GM23248 (cell line): ENCODE measurements around the gene RAB40B. TPM values are rescaled to one million over a fixed set of nuclear protein-coding genes. Genes with fewer than 3 reads are reported as not detected.
A peak's percentile ranks its signal among the peaks of the same experiment; 100 is the strongest.

Experiments used
- DNase-seq: peaks from one replicate; pipeline ENCODE4 v3.0.0-alpha.2; 2015
- H2AFZ ChIP-seq: fragments of 200-600 bp; sonication (generic); 2 replicates; pipeline ENCODE4 v1.6.1; 2016; ENCODE audit warnings: antibody characterized with exemption
- H3F3A ChIP-seq: fragments of 200-600 bp; sonication (generic); 2 replicates; pipeline ENCODE4 v1.6.1; 2016; ENCODE audit warnings: mild to moderate bottlenecking, antibody characterized with exemption, mixed run types; ENCODE audit not compliant: insufficient read depth
- H3K27ac ChIP-seq: fragments of 200-600 bp; sonication (generic); 2 replicates; pipeline ENCODE4 v1.5.1; 2016; ENCODE audit warnings: mild to moderate bottlenecking
- H3K27me3 ChIP-seq: fragments of 200-600 bp; sonication (generic); replicated peaks from 2 replicates; pipeline ENCODE4 v1.6.1; 2016; ENCODE audit warnings: mild to moderate bottlenecking; ENCODE audit not compliant: insufficient read depth
- H3K36me3 ChIP-seq: fragments of 200-600 bp; sonication (generic); 2 replicates; pipeline ENCODE4 v1.6.1; 2016; ENCODE audit warnings: low read depth, mild to moderate bottlenecking
- H3K4me1 ChIP-seq: fragments of 200-600 bp; sonication (generic); 2 replicates; pipeline ENCODE4 v1.6.1; 2016; ENCODE audit warnings: mild to moderate bottlenecking; ENCODE audit not compliant: insufficient read depth
- H3K4me2 ChIP-seq: fragments of 200-600 bp; sonication (generic); one replicate; pipeline ENCODE4 v1.6.1; 2016; ENCODE audit warnings: mild to moderate bottlenecking; ENCODE audit not compliant: unreplicated experiment
- H3K4me3 ChIP-seq: fragments of 200-600 bp; sonication (generic); 2 replicates; pipeline ENCODE4 v1.5.1; 2016; ENCODE audit warnings: mild to moderate bottlenecking
- H3K79me2 ChIP-seq: fragments of 200-600 bp; sonication (generic); 2 replicates; pipeline ENCODE4 v1.6.1; 2016; ENCODE audit warnings: mild to moderate bottlenecking; ENCODE audit not compliant: insufficient read depth
- H3K9ac ChIP-seq: fragments of 200-600 bp; sonication (generic); 2 replicates; pipeline ENCODE4 v1.6.1; 2016; ENCODE audit warnings: mild to moderate bottlenecking
- H3K9me2 ChIP-seq: fragments of 200-600 bp; sonication (generic); 2 replicates; pipeline ENCODE4 v1.6.1; 2016; ENCODE audit warnings: mixed run types, mild to moderate bottlenecking, moderate library complexity; ENCODE audit not compliant: insufficient read depth
- H3K9me3 ChIP-seq: fragments of 200-600 bp; sonication (generic); one replicate; pipeline ENCODE4 v1.6.1; 2017; ENCODE audit warnings: low read depth
- H4K20me1 ChIP-seq: fragments of 200-600 bp; sonication (generic); 2 replicates; pipeline ENCODE4 v1.6.0; 2016; ENCODE audit not compliant: insufficient read depth
- EZH2 ChIP-seq: fragments of 200-600 bp; sonication (generic); IDR thresholded peaks from 2 replicates; pipeline ENCODE4 v1.6.1; 2018; ENCODE audit warnings: antibody characterized with exemption, mild to moderate bottlenecking; ENCODE audit not compliant: insufficient read depth, poor library complexity, severe bottlenecking
- EZH2phosphoT487 ChIP-seq: fragments of 200-600 bp; sonication (generic); IDR thresholded peaks from 2 replicates; pipeline ENCODE4 v1.6.1; 2018; ENCODE audit warnings: antibody characterized with exemption, moderate library complexity, mild to moderate bottlenecking, low read depth; ENCODE audit not compliant: insufficient read depth
- WGBS, 2 experiments: methylation state at CpG; one replicate each; pipeline ENCODE4 v1.1.6; 2015 to 2017; ENCODE audit warnings: low lambda C conversion rate in 2 of 2, low coverage in 1 of 2; ENCODE audit errors: missing lambda C conversion rate in 2 of 2; 5-methylcytosine and 5-hydroxymethylcytosine counted together
- in situ Hi-C: fragments of 300-500 bp; cut with MboI; formaldehyde crosslinking; loops from 2 replicates; pipeline ENCODE4 v1.15.0; 2020
- polyA plus RNA-seq: library from polyadenylated mRNA; unstranded; fragments of >200 nt; fragmentation: Nextera tagmentation; extraction: Ambion mirVana; gene quantifications from 2 replicates; pipeline ENCODE4 v1.2.1, GENCODE V29; 2016
- total RNA-seq: library from RNA; depleted of rRNA; stranded (reverse); fragments of >200 nt; shearing (Covaris generic); gene quantifications from 2 replicates; pipeline ENCODE4 v1.2.3, GENCODE V29; 2014

RAB40B gene
- total and polyA plus RNA-seq, 2 experiments from 2014 or later, result 23.7 to 23.8 TPM

DNA sequence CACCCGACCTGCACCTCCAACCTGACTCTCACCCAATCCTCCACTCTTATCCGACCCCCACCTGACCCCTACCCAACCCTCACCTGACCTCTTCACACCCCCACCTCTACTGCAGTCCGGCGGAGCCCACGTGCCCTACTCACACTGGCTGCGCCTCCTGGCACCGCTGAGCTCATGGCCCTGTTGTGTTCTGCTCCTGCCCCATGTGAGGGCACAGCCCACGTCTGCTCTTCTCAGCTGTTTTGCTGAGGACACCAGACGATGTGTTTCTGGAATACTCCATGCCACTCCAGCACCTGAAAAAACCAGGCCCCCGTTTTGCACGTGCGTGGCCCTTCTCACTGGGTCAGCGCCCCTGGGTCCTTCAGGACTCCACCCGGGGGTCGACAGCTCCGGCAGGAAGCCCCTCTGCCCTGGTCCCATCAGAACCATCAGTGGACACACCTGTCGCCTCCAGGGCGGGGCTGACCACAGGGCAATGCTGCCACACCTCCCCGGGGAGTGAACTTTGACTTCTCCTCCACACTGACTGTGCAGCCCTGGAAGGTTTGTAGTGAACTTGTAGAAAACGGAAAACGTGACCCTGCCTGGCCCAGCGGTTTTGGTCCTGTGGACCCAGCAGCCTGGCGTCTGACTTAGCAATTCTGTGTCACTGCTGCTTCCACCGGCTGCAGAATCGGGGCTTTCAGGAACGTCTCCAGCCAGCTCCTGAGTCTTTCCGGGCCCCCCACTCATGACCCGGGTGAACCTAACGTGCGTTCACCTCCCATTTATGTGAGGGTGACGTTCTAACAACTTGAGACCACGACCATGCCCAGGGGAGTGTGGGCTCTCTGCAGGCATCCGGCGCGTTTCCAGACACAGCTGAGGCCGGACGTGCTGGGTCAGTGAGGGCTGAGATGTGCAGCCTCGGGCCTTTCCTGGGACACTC lies 5.7 kb upstream of the RAB40B start:
- Histone ChIP-seq H3K4me3 (no peak overlapping the region), H3K9ac (no peak overlapping the region), H3K27ac (no peak overlapping the region), H3K9me3 (no peaks in the 10 kb centered on the region), H2AFZ (no peak overlapping the region), H3K4me2 (no peak overlapping the region), H3F3A (0 out of 2 replicates have a peak, but pooled peaks cover 6% of the 10 kb centered on the region), H3K4me1 (no peaks in the 10 kb centered on the region), H3K79me2 (no peaks in the 10 kb centered on the region), H3K9me2 (no peaks in the 10 kb centered on the region), H3K36me3 (no peaks in the 10 kb centered on the region), H3K27me3 (no peaks in the 10 kb centered on the region), H4K20me1 (no peaks in the 10 kb centered on the region)
- in situ Hi-C loops, result no loop called here
- DNase-seq, result no peak
- TF ChIP-seq EZH2phosphoT487 (no peak), EZH2 (no peak)
- 71% methylated on average over 37 to 38 of the region's 38 CpGs for WGBS, 2 experiments

DNA sequence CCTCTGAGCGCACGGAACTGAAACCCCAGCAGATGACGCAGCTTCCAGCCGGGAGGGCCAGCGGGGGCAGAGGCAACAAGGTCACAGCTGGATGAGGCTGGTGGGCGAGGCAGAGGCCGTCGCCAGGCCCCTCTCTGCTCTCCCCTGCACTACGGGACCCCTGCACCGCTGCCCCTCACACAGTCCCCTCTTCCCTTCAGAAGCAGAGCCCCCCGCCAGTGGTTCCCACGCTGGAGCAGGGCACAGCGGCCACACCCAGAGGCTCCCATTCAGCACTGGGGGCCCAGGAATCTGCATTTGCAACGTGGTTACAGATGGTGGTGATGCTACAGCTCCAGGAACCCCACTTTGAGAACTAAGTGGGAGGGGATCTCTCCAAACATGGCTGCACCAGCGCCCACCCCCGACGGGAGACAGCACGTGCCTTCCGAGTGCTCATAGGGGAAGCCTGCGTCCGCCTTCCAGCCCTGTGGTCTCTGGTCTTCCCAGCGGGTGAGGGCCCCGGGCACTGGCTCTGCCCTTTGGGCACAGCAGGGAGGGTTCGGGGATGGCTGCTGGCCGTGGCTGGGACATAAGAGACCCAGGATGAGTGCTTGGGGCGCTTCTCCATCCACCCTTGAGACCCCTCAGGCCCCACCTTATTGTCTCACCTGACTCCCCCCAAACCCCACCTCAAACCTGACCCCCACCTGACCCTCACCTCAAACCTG lies 4.7 kb upstream of the RAB40B start:
- H3K9ac ChIP-seq, result no peak overlapping the region
- H3K4me2 ChIP-seq, result no peak overlapping the region
- no peaks in the 10 kb centered on the region for H3K36me3 ChIP-seq
- DNase-seq, result no peak
- no peaks in the 10 kb centered on the region for H3K9me2 ChIP-seq
- TF ChIP-seq EZH2, result no peak
- no peak for TF ChIP-seq EZH2phosphoT487
- H3K27me3 ChIP-seq, result no peaks in the 10 kb centered on the region
- H3K9me3 ChIP-seq, result no peaks in the 10 kb centered on the region
- H2AFZ ChIP-seq, result no peak overlapping the region
- no peak overlapping the region for H3K4me3 ChIP-seq
- H4K20me1 ChIP-seq, result no peaks in the 10 kb centered on the region
- H3F3A ChIP-seq, result 0 out of 2 replicates have a peak, but pooled peaks cover 6% of the 10 kb centered on the region
- in situ Hi-C loops, result no loop called here
- no peaks in the 10 kb centered on the region for H3K4me1 ChIP-seq
- H3K79me2 ChIP-seq, result no peaks in the 10 kb centered on the region
- WGBS, 2 experiments, result 71 to 74% methylated on average over 18 to 26 of the region's 26 CpGs
- no peak overlapping the region for H3K27ac ChIP-seq

DNA sequence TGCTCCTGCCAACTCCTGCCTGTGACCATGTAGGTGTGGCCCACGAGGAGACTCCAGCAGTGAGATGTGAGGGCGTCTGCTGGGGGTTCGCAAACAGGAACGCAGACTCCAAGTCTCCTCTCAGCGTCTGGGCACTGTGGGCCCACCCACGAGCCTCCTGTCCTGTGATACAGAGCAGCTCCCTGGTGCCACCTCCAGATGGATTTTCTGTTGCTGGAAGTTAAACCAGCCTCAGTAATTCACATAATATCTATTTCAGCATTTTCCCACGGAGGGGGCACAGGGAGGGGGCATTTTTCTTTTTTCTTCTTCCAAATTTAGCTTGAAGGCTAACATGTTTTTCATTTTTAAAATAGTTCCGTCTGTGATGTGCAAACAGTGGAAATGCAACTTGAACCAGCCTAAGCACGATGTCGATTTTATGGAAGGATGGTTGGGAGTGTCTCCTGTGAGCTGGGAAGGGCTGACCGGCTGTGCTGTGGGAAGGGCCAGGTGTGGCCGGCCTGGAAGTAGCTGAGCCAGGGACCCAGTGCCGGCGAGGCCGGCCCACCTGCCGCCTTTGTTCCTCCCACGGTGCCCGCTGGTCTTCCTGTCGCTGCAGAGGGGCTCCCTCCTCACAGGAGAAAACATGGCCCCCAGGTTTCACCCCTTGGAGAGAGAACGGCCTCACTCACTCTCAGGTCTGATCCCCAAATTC lies 3.9 kb upstream of the RAB40B start:
- H3K9ac ChIP-seq, result no peak overlapping the region

DNA sequence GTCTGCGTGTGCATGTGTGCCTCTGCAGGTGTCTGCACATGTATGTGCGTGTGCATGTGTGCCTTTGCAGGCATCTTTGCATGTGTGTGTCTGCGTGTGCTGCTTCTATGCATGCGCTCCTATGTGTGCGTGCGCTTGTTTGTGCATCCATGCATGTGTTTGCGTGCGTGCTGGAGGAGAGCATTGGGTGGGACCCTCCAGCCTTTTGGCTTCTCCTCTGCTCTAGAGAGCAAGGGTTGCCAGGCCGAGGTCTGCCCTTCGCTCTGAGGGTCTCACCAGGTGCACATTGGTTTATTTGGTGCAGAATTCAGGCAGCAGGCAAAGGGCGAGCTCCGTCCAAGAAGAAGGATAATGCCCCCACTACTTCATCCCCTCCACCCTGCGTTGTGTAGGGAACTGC lies 1.1 kb upstream of the RAB40B start:
- DNase-seq, result no peak
- no peak overlapping the region for H3K27ac ChIP-seq
- TF ChIP-seq EZH2phosphoT487, result no peak
- no peak for TF ChIP-seq EZH2
- no peaks in the 10 kb centered on the region for H3K27me3 ChIP-seq
- no peaks in the 10 kb centered on the region for H4K20me1 ChIP-seq
- peaks cover 10% of the 10 kb centered on the region; the same call in 1 of the 2 replicates for H3K79me2 ChIP-seq
- peak overlapping the region; percentile 79; the same call in 1 of the 2 replicates for H3K4me3 ChIP-seq
- WGBS, 2 experiments, result 36 to 40% methylated on average over 13 of the region's 13 CpGs
- H3K4me1 ChIP-seq, result no peaks in the 10 kb centered on the region
- no peaks in the 10 kb centered on the region for H3F3A ChIP-seq
- no peaks in the 10 kb centered on the region for H3K9me3 ChIP-seq
- no peaks in the 10 kb centered on the region for H3K36me3 ChIP-seq
- in situ Hi-C loops, result no loop called here
- H2AFZ ChIP-seq, result no peak overlapping the region
- peak overlapping the region; percentile 41 for H3K4me2 ChIP-seq
- no peaks in the 10 kb centered on the region for H3K9me2 ChIP-seq
- H3K9ac ChIP-seq, result no peak overlapping the region

More for the DNA sequence above, 3.9 kb upstream of the RAB40B start:
- WGBS, 2 experiments, result 27 to 34% methylated on average over 19 of the region's 20 CpGs
- Histone ChIP-seq H3K9me3 (no peaks in the 10 kb centered on the region), H3K4me1 (no peaks in the 10 kb centered on the region), H3K9me2 (no peaks in the 10 kb centered on the region), H3K27ac (no peak overlapping the region), H2AFZ (peak overlapping the region; percentile 34; the same call in 1 of the 2 replicates), H3K79me2 (no peaks in the 10 kb centered on the region), H3K4me2 (no peak overlapping the region), H3K4me3 (no peak overlapping the region), H3K27me3 (no peaks in the 10 kb centered on the region), H4K20me1 (no peaks in the 10 kb centered on the region), H3F3A (no peaks in the 10 kb centered on the region), H3K36me3 (no peaks in the 10 kb centered on the region)
- TF ChIP-seq EZH2phosphoT487 (no peak), EZH2 (no peak)
- DNase-seq, result peak; percentile 33
- in situ Hi-C loops, result no loop called here
